Epithelial cell of esophagus (primary cell): ENCODE measurements around the gene ALDH18A1.

Source experiments
- DNase-seq: peaks from one replicate; pipeline ENCODE4 v3.0.0; 2010; ENCODE audit warnings: low read depth
- H3K4me3 ChIP-seq: 2 replicates; pipeline ENCODE4 v1.5.1; 2011; ENCODE audit warnings: mild to moderate bottlenecking, low read length, control low read depth
- TF ChIP-seq, protein P1 (sequence below): IDR thresholded peaks from 2 replicates; pipeline ENCODE4 v1.5.1; 2011; ENCODE audit warnings: low read depth, mild to moderate bottlenecking, low read length, control low read depth, inconsistent platforms; ENCODE audit not compliant: insufficient read depth; ENCODE audit errors: missing control alignments

The ALDH18A1 gene

DNA sequence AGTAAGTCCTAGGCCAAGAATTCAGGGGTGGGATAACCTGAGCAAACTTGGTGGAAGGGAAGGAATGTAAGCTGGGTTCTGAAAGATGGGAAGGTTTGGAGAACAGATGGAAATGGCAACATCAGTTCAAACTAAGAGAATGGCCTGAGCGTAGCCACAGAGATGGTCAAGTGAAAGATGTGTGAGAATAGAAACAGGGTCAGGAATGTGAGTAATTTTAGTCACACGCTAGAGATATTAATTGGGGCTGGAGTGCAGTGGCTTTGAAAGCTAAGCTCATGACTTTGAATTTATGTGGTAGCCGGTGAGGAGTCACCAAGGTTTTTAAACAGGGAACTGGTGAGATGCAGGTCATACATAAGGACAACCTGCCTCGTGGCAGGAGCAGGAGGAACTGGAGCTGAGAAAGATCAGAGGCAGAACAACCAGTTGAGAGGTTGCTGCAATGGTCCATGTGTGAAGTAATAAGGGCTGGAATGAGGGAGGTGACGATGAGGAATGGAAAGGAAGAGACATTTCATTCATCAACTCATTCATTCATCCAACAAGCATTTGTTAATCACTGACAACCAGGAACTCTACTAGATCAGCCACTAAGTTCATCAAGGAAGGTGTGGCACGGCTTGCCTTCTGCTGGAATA is 82.4 kb downstream of the ALDH18A1 start:
- DNase-seq: peak; percentile 54
- no peak overlapping the region for H3K4me3 ChIP-seq
- TF ChIP-seq, protein P1, sequence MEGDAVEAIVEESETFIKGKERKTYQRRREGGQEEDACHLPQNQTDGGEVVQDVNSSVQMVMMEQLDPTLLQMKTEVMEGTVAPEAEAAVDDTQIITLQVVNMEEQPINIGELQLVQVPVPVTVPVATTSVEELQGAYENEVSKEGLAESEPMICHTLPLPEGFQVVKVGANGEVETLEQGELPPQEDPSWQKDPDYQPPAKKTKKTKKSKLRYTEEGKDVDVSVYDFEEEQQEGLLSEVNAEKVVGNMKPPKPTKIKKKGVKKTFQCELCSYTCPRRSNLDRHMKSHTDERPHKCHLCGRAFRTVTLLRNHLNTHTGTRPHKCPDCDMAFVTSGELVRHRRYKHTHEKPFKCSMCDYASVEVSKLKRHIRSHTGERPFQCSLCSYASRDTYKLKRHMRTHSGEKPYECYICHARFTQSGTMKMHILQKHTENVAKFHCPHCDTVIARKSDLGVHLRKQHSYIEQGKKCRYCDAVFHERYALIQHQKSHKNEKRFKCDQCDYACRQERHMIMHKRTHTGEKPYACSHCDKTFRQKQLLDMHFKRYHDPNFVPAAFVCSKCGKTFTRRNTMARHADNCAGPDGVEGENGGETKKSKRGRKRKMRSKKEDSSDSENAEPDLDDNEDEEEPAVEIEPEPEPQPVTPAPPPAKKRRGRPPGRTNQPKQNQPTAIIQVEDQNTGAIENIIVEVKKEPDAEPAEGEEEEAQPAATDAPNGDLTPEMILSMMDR: no peak

DNA sequence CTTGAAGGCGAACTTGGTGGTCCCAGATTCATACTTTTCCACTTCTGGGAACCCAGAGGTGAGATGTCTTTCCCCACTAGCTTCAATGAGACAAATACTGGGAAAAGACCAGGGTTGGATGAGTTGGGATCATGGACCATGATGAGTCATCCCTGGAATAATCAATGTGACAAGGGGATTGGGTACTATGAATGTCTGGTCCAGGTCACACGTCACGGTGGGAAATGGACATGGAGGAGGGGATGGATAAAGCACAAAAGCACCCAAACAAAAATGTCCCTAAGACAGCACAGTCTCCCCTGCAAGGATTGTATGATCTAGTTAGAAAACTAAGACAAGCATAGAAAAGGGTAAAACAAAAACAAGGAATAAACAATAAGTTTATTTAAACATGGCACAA is 83.0 kb downstream of the ALDH18A1 start:
- no peak for DNase-seq
- TF ChIP-seq, protein P1: no peak
- H3K4me3 ChIP-seq: no peak overlapping the region

DNA sequence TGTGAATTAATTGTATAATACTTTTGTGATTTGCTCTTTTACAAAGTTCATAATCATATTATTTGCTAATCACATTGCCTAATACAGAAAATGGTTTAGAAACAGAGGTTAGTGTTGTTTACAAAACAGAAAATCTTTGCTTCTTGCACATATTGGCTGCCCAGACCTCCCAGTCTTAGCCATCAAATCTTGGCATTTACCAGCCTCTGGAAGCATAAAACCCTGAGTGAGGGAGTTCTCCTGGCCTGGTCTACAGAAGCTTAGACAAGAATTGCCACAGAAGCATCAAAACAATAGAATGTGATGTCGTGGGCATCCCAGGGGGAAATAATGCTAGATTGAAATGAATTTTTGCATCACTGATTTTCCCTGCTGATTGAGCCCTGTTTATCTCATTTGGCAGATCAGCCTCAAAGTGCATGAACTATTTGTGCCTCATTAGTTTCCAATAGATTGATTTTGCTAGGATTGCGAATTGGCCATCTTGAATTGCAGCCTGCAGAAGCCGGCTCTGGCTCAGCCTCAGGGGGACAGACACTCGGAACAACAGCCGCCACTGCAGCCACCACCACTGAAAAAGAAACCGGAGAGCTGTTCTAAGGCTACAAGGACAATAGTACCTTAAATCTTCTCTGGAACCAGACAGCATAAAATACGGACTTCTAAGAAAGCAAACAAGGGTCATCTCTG is 84.2 kb downstream of the ALDH18A1 start:
- DNase-seq: no peak
- TF ChIP-seq, protein P1: no peak
- no peak overlapping the region for H3K4me3 ChIP-seq

DNA sequence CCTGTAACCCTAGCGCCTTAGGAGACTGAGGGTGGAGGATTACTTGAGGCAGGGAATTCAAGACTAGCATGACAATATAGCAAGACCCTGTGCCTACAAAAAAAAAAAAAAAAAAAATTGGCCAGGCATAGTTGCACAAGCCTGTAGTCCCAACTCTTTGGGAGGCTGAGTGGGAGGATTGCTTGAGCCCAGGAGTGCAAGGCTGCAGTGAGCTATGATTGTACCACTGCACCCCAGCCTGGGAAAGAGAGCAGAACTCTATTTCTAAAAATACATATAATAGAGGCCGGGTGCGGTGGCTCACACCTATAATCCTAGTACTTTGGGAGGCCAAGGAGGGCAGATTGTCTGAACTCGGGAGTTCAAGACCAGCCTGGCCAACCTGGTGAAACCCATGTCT is 85.1 kb downstream of the ALDH18A1 start:
- DNase-seq: no peak
- H3K4me3 ChIP-seq: no peak overlapping the region
- TF ChIP-seq, protein P1: no peak

DNA sequence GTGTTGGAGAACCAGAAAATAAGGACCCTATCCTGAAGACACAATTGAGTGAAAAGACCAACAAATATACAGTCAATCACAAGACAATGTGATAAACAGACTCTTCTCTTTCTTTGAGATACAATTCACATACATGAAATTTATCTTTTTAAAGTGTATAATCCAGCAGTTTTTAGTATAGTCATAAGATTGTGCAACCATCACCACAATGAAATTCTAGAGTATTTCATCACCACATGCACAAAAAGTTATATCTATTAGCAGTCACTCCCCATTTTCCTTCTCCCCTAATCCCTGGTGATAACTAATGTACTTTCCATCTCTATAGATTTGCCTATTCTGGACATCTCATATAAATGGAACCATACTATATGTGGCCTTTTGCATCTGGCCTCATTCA is 87.1 kb downstream of the ALDH18A1 start:
- TF ChIP-seq, protein P1: no peak
- DNase-seq: peak; percentile 26
- H3K4me3 ChIP-seq: no peak overlapping the region

DNA sequence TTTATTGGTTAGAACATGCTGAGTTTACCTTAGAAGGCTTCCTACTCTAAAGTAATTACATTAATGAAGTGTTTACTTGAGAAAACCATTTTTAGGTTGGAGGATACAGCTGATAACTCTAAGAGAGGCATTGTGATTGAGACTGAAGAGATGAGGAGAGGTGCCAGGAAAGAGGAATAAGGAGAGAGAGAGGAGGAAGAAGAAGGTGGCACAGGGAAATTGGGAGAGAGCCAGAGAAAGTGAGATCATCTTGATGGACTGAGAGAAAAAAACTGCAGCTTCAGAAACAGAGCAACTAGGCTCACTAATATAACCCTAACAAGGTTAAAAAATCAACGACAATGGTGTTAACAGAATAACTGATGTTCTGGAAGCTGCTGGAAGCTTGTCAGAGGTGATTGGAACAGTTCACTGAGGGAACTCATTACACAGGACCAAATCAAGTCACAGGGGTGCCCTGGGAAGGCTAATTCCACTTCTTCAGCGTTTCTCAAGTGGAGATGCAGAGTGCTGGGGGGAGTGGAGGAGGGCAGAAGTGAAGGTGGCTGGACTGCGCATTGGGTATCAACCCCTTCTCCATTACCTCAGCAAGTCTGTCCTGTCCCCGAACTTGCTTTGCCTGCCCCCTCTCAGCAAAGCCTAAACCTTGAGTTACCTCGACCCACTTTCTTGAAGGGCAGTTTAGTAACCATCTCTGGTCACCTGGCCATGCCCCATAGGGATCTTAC is 88.4 kb downstream of the ALDH18A1 start:
- TF ChIP-seq, protein P1: no peak

DNA sequence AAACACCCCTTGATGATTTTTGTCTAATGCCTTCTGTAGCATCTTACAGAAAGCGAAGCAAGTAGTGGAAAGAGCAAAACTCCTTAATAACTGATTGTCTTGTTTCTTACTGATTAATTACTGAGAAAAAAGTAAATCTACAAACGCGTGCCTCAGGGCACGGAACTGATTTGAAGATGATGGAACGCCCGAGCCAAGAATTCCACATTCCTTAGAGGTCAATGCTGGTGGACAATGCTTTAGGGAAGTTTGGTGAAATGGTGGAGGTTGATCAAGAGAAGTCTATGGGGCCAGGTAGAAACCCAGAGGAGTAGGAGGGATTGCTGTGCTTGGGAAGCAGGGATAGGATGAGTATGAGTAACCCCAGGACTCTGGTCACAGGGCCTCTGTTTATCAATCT is 90.4 kb downstream of the ALDH18A1 start:
- TF ChIP-seq, protein P1: no peak
- H3K4me3 ChIP-seq: no peak overlapping the region
- no peak for DNase-seq

More for the DNA sequence above, 88.4 kb downstream of the ALDH18A1 start:
- no peak overlapping the region for H3K4me3 ChIP-seq
- DNase-seq: peak; percentile 41
